Neural crest cell (in vitro differentiated cells): Measurements from ENCODE around the gene CEACAM4. TPM values are rescaled to one million over a fixed set of nuclear protein-coding genes. Genes with fewer than 3 reads are reported as not detected.
"Not testable (repeated sequence)": the region's sequence is repeated elsewhere in the genome, so short reads cannot be mapped to it uniquely, and the experiment has no call there.

Experiments used
- DNase-seq: peaks from one replicate; pipeline ENCODE4 v3.0.0; 2021; ENCODE audit warnings: low read depth, mixed read lengths, low spot score
- H3K27ac Mint-ChIP-seq: one replicate; pipeline ENCODE4 v1.8.0; 2021; ENCODE audit warnings: mild to moderate bottlenecking, mixed read lengths; ENCODE audit not compliant: unreplicated experiment
- H3K27me3 Mint-ChIP-seq: 2 replicates; pipeline ENCODE4 v1.8.0; 2021; ENCODE audit warnings: low read depth, mild to moderate bottlenecking, mixed read lengths
- H3K36me3 Mint-ChIP-seq: 2 replicates; pipeline ENCODE4 v1.8.0; 2021; ENCODE audit warnings: low read depth, mild to moderate bottlenecking, mixed read lengths
- H3K4me1 Mint-ChIP-seq: 2 replicates; pipeline ENCODE4 v1.8.0; 2021; ENCODE audit warnings: mixed read lengths
- H3K4me3 Mint-ChIP-seq: one replicate; pipeline ENCODE4 v1.8.0; 2021; ENCODE audit warnings: mild to moderate bottlenecking, mixed read lengths
- H3K9me3 Mint-ChIP-seq: 2 replicates; pipeline ENCODE4 v1.8.0; 2021; ENCODE audit warnings: mixed read lengths
- CTCF ChIP-seq: fragments of 200-600 bp; sonication (generic); conservative IDR thresholded peaks from 2 replicates; pipeline ENCODE4 v1.5.0; 2021; ENCODE audit warnings: antibody characterized with exemption, mild to moderate bottlenecking
- total RNA-seq: library from RNA; stranded (reverse); gene quantifications from 2 replicates; pipeline ENCODE4 v1.2.1, GENCODE V29; 2021

The CEACAM4 gene
- total RNA-seq, 1 donor from 2014 or later: not detected

- no peak for TF ChIP-seq CTCF
- Mint-ChIP-seq H3K4me3 (no peak overlapping the region), H3K9me3 (peaks cover 31% of the 10 kb centered on the region), H3K4me1 (no peaks in the 10 kb centered on the region), H3K36me3 (peaks cover 2% of the 10 kb centered on the region), H3K27me3 (no peaks in the 10 kb centered on the region), H3K27ac (no peak overlapping the region)
- DNase-seq: no peak
Measured at GRCh38 chr19:41584931-41585330, 41.9 kb downstream of the CEACAM4 start.

- Mint-ChIP-seq H3K9me3 (peaks cover 28% of the 10 kb centered on the region), H3K27ac (no peak overlapping the region), H3K36me3 (peaks cover 2% of the 10 kb centered on the region), H3K4me1 (no peaks in the 10 kb centered on the region), H3K4me3 (no peak overlapping the region), H3K27me3 (no peaks in the 10 kb centered on the region)
- no peak for DNase-seq
- TF ChIP-seq CTCF: no peak
Measured at GRCh38 chr19:41584260-41584810, 42.5 kb downstream of the CEACAM4 start.

GRCh38 chr19:41582577-41583182, 44.2 kb downstream of the CEACAM4 start:
- H3K9me3 Mint-ChIP-seq: peaks cover 21% of the 10 kb centered on the region
- not testable (repeated sequence) for H3K27me3 Mint-ChIP-seq, H3K4me3 Mint-ChIP-seq, DNase-seq, H3K36me3 Mint-ChIP-seq, H3K4me1 Mint-ChIP-seq, H3K27ac Mint-ChIP-seq

GRCh38 chr19:41581068-41581467, 45.8 kb downstream of the CEACAM4 start:
- H3K9me3 Mint-ChIP-seq: peaks cover 21% of the 10 kb centered on the region
- H3K27ac Mint-ChIP-seq, H3K4me1 Mint-ChIP-seq, H3K27me3 Mint-ChIP-seq, H3K36me3 Mint-ChIP-seq, DNase-seq, H3K4me3 Mint-ChIP-seq: not testable (repeated sequence)

- TF ChIP-seq CTCF: no peak
- Mint-ChIP-seq H3K27me3 (peaks cover 8% of the 10 kb centered on the region), H3K27ac (no peak overlapping the region), H3K4me3 (no peak overlapping the region), H3K36me3 (peaks cover 2% of the 10 kb centered on the region), H3K9me3 (peaks cover 21% of the 10 kb centered on the region), H3K4me1 (no peaks in the 10 kb centered on the region)
- DNase-seq: no peak
Measured at GRCh38 chr19:41578886-41579285, 48.0 kb downstream of the CEACAM4 start.

GRCh38 chr19:41577833-41578232, 49.0 kb downstream of the CEACAM4 start:
- peaks cover 11% of the 10 kb centered on the region for H3K9me3 Mint-ChIP-seq

More at GRCh38 chr19:41577833-41578232, 49.0 kb downstream of the CEACAM4 start:
- no peak for TF ChIP-seq CTCF
- Mint-ChIP-seq H3K27me3 (peaks cover 8% of the 10 kb centered on the region), H3K4me3 (no peak overlapping the region), H3K36me3 (peaks cover 2% of the 10 kb centered on the region), H3K4me1 (no peaks in the 10 kb centered on the region), H3K27ac (no peak overlapping the region)
- no peak for DNase-seq
